Hematopoietic multipotent progenitor cell treated with erythropoietin and hydrocortisone succinate and interleukin-3 and kit ligand, for 15 days (in vitro differentiated cells): ENCODE measurements around the gene ARL8A.
"Not testable (repeated sequence)": the region's sequence is repeated elsewhere in the genome, so short reads cannot be mapped to it uniquely, and the experiment has no call there.

ENCODE experiments used
- DNase-seq: peaks from one replicate; pipeline ENCODE4 v3.0.0-alpha.2; 2015; ENCODE audit warnings: low spot score

The ARL8A gene

GRCh38 chr1:202158810-202159533, 14.4 kb upstream of the ARL8A start:
- peak; percentile 41 for DNase-seq

- DNase-seq: no peak
These were observed 13.4 kb upstream of the ARL8A start for GRCh38 chr1:202157945-202158344.

GRCh38 chr1:202156590-202156989, 12.1 kb upstream of the ARL8A start:
- DNase-seq: no peak

GRCh38 chr1:202155478-202156021, 11.0 kb upstream of the ARL8A start:
- DNase-seq: peak; percentile 50

GRCh38 chr1:202154766-202155477, 10.4 kb upstream of the ARL8A start:
- DNase-seq: peak; percentile 59

GRCh38 chr1:202154148-202154765, 9.7 kb upstream of the ARL8A start:
- DNase-seq: no peak

GRCh38 chr1:202153284-202153683, 8.7 kb upstream of the ARL8A start:
- DNase-seq: no peak

- no peak for DNase-seq
These were observed 7.9 kb upstream of the ARL8A start for GRCh38 chr1:202152399-202152798.

GRCh38 chr1:202151045-202151444, 6.5 kb upstream of the ARL8A start:
- no peak for DNase-seq

GRCh38 chr1:202150602-202151001, 6.1 kb upstream of the ARL8A start:
- DNase-seq: no peak

- no peak for DNase-seq
These were observed 5.7 kb upstream of the ARL8A start for GRCh38 chr1:202150187-202150586.

GRCh38 chr1:202149566-202149965, 5.0 kb upstream of the ARL8A start:
- DNase-seq: no peak

GRCh38 chr1:202148391-202148790, 3.9 kb upstream of the ARL8A start:
- no peak for DNase-seq

- DNase-seq: no peak
These were observed 2.5 kb upstream of the ARL8A start for GRCh38 chr1:202146993-202147392.

GRCh38 chr1:202146279-202146678, 1.7 kb upstream of the ARL8A start:
- DNase-seq: no peak

- DNase-seq: not testable (repeated sequence)
These were observed 1.2 kb upstream of the ARL8A start for GRCh38 chr1:202145744-202146140.

- DNase-seq: no peak
These were observed 669 bp upstream of the ARL8A start for GRCh38 chr1:202145068-202145743.

- DNase-seq: no peak
These were observed 652 bp downstream of the ARL8A start for GRCh38 chr1:202143768-202144401.

- DNase-seq: no peak
These were observed 1.3 kb downstream of the ARL8A start for GRCh38 chr1:202143011-202143767.

- not testable (repeated sequence) for DNase-seq
These were observed 3.1 kb downstream of the ARL8A start for GRCh38 chr1:202141468-202141867.

GRCh38 chr1:202140833-202141232, 3.7 kb downstream of the ARL8A start:
- no peak for DNase-seq
